Prostate gland (tissue), 2 donors: ENCODE data around the gene MAGI2. TPM values are rescaled to one million over a fixed set of nuclear protein-coding genes. Genes with fewer than 3 reads are reported as not detected.

Source experiments
- DNase-seq: peaks from one replicate; pipeline ENCODE4 v3.0.0-alpha.2; 2019; ENCODE audit warnings: low spot score
- H3K27ac ChIP-seq, 2 donors: fragments of 200-600 bp; sonication (generic); 2 replicates each; pipeline ENCODE4 v1.5.1; 2017 to 2019
- H3K27me3 ChIP-seq: fragments of 200-600 bp; sonication (generic); replicated peaks from 2 replicates; pipeline ENCODE4 v1.5.1; 2019; ENCODE audit not compliant: insufficient read depth
- H3K36me3 ChIP-seq, 2 donors: fragments of 200-600 bp; sonication (generic); 1 replicate in 1 of 2; 2 replicates in 1 of 2; pipeline versions ENCODE4 v1.5.1 to v1.8.1; 2017 to 2019
- H3K4me1 ChIP-seq: fragments of 200-600 bp; sonication (generic); replicated peaks from 2 replicates; pipeline ENCODE4 v1.5.1; 2019
- H3K4me3 ChIP-seq, 2 donors: fragments of 200-600 bp; sonication (generic); 2 replicates each; pipeline ENCODE4 v1.5.1; 2017 to 2019
- H3K9me3 ChIP-seq: fragments of 200-600 bp; sonication (generic); 2 replicates; pipeline ENCODE4 v1.5.1; 2017
- CTCF ChIP-seq, 4 experiments: fragments of 200-600 bp in 2 of 4; fragments of 450-650 bp in 2 of 4; sonication (generic) in 2 of 4; IDR thresholded peaks; 1 replicate in 3 of 4; 2 replicates in 1 of 4; pipeline ENCODE4 v1.5.1; 2016 to 2019; ENCODE audit warnings: antibody characterized with exemption in 4 of 4, mild to moderate bottlenecking in 2 of 4, moderate library complexity in 2 of 4
- POLR2A ChIP-seq: fragments of 450-650 bp; IDR thresholded peaks from one replicate; pipeline ENCODE4 v1.6.1; 2016; ENCODE audit warnings: antibody characterized with exemption, mild to moderate bottlenecking
- POLR2AphosphoS5 ChIP-seq: sonication (generic); formaldehyde crosslinking; IDR thresholded peaks from one replicate; pipeline ENCODE4 v1.6.1; 2017; ENCODE audit warnings: antibody characterized with exemption
- WGBS: methylation state at CpG from one replicate; pipeline ENCODE4 v1.1.5; 2018; 5-methylcytosine and 5-hydroxymethylcytosine counted together
- intact Hi-C: fragments of 100-400 bp; cut with DNase I; formaldehyde crosslinking; loops from one replicate; pipeline ENCODE4 v1.14.2; 2022
- total RNA-seq, 2 donors: library from RNA; depleted of rRNA; stranded (reverse); fragments of >200 nt; gene quantifications; one replicate each; pipeline ENCODE4 v1.1.0, GENCODE V29; 2016

The MAGI2 gene
- total RNA-seq, 2 donors from 2014 or later: 27.1 to 31.3 TPM

- no peak overlapping the region for H3K4me3 ChIP-seq
- H3K27ac ChIP-seq: no peak overlapping the region
- no peak for DNase-seq
- intact Hi-C loops: no loop called here
- H3K9me3 ChIP-seq: no peaks in the 10 kb centered on the region
- H3K36me3 ChIP-seq: no peaks in the 10 kb centered on the region
- TF ChIP-seq POLR2A (no peak), POLR2AphosphoS5 (no peak), CTCF (IDR thresholded peaks at IDR 0.05) (no peak)
- H3K27me3 ChIP-seq: no peaks in the 10 kb centered on the region
- H3K4me1 ChIP-seq: no peaks in the 10 kb centered on the region
Measured at GRCh38 chr7:79381921-79382320, 71.5 kb downstream of the MAGI2 start.

GRCh38 chr7:79377097-79377496, 76.4 kb downstream of the MAGI2 start:
- DNase-seq: no peak
- Histone ChIP-seq H3K36me3 (no peaks in the 10 kb centered on the region), H3K9me3 (no peaks in the 10 kb centered on the region), H3K27ac (no peak overlapping the region), H3K4me1 (no peaks in the 10 kb centered on the region), H3K4me3 (no peak overlapping the region), H3K27me3 (no peaks in the 10 kb centered on the region)
- intact Hi-C loops: no loop called here
- no peak for TF ChIP-seq POLR2A
- no peak for TF ChIP-seq POLR2AphosphoS5
- no peak for TF ChIP-seq CTCF (IDR thresholded peaks at IDR 0.05)
- 76% methylated on average over 4 of the region's 4 CpGs for WGBS

GRCh38 chr7:79376299-79377025, 77.0 kb downstream of the MAGI2 start:
- no peaks in the 10 kb centered on the region for H3K27me3 ChIP-seq
- no peak for DNase-seq
- no peaks in the 10 kb centered on the region for H3K36me3 ChIP-seq
- no peaks in the 10 kb centered on the region for H3K9me3 ChIP-seq
- H3K27ac ChIP-seq: no peak overlapping the region
- TF ChIP-seq POLR2A: no peak
- no peak for TF ChIP-seq CTCF (IDR thresholded peaks at IDR 0.05)
- TF ChIP-seq POLR2AphosphoS5: no peak
- no peaks in the 10 kb centered on the region for H3K4me1 ChIP-seq
- H3K4me3 ChIP-seq: no peak overlapping the region
- intact Hi-C loops: no loop called here
- WGBS: 90% methylated on average over 5 of the region's 5 CpGs

- Histone ChIP-seq H3K4me3 (no peak overlapping the region), H3K4me1 (no peaks in the 10 kb centered on the region), H3K27ac (no peak overlapping the region), H3K27me3 (no peaks in the 10 kb centered on the region), H3K9me3 (no peaks in the 10 kb centered on the region), H3K36me3 (no peaks in the 10 kb centered on the region)
- DNase-seq: no peak
- WGBS: 42% methylated on average over 2 of the region's 2 CpGs
- TF ChIP-seq CTCF (IDR thresholded peaks at IDR 0.05): no peak
- no peak for TF ChIP-seq POLR2AphosphoS5
- no peak for TF ChIP-seq POLR2A
- intact Hi-C loops: no loop called here
Measured at GRCh38 chr7:79361214-79361613, 92.3 kb downstream of the MAGI2 start.

GRCh38 chr7:79359827-79360226, 93.6 kb downstream of the MAGI2 start:
- Histone ChIP-seq H3K9me3 (no peaks in the 10 kb centered on the region), H3K27ac (no peak overlapping the region), H3K4me1 (no peaks in the 10 kb centered on the region), H3K27me3 (no peaks in the 10 kb centered on the region), H3K36me3 (no peaks in the 10 kb centered on the region), H3K4me3 (no peak overlapping the region)
- intact Hi-C loops: no loop called here
- TF ChIP-seq CTCF (IDR thresholded peaks at IDR 0.05) (no peak), POLR2AphosphoS5 (no peak)
- 97% methylated on average over 1 of the region's 1 CpG for WGBS
- no peak for DNase-seq
